ENCODE data around the gene RNF125.

RNF125 gene

DNA sequence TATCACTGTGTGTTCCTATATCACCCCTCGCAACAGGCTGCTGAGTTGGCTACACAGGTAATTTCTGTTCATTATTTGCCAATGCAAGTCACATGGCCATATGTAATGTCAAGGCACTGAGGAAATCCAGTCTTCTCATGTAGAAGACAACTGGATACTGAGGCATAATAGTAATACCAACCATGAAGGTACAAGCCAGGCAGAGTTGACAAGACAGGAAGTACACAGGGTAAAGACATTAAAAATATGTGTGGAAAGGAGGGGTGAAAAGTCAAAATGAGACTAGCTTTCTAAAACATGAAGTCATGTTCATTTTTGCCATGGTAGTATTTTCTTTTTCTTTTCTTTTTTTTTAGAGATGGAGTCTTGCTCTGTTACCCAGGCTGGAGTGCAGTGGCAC lies 55.6 kb downstream of the RNF125 start:
- Histone ChIP-seq H3F3A (ENCODE audit: insufficient read depth) (no peaks in the 10 kb centered on the region), H4K20me1 (ENCODE audit: low read depth, low read length) (no peaks in the 10 kb centered on the region), H3K4me3 (ENCODE audit: insufficient read depth, low read length, poor library complexity, severe bottlenecking) (no peak overlapping the region), H3K9me3 (ENCODE audit: insufficient read depth, low read length) (no peaks in the 10 kb centered on the region), H3K4me2 (ENCODE audit: low read depth, low read length, poor library complexity, severe bottlenecking) (no peak overlapping the region), H3K9ac (ENCODE audit: low read length) (no peak overlapping the region), H3K36me3 (ENCODE audit: low read length) (no peaks in the 10 kb centered on the region), H3K27me3 (ENCODE audit: low read length) (no peaks in the 10 kb centered on the region), H2AFZ (ENCODE audit: low read depth, low read length, severe bottlenecking) (no peak overlapping the region), H3K79me2 (ENCODE audit: insufficient read depth, low read length) (no peaks in the 10 kb centered on the region), H3K9me2 (replicated peaks; ENCODE audit: insufficient read depth, low read length) (no peaks in the 10 kb centered on the region), H3K27ac (ENCODE audit: low read depth, low read length) (no peak overlapping the region)
- no peak for TF ChIP-seq EZH2phosphoT487 (conservative IDR thresholded peaks at IDR 0.05; ENCODE audit: low read length)
- TF ChIP-seq, protein P1, sequence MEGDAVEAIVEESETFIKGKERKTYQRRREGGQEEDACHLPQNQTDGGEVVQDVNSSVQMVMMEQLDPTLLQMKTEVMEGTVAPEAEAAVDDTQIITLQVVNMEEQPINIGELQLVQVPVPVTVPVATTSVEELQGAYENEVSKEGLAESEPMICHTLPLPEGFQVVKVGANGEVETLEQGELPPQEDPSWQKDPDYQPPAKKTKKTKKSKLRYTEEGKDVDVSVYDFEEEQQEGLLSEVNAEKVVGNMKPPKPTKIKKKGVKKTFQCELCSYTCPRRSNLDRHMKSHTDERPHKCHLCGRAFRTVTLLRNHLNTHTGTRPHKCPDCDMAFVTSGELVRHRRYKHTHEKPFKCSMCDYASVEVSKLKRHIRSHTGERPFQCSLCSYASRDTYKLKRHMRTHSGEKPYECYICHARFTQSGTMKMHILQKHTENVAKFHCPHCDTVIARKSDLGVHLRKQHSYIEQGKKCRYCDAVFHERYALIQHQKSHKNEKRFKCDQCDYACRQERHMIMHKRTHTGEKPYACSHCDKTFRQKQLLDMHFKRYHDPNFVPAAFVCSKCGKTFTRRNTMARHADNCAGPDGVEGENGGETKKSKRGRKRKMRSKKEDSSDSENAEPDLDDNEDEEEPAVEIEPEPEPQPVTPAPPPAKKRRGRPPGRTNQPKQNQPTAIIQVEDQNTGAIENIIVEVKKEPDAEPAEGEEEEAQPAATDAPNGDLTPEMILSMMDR (IDR thresholded peaks at IDR 0.05; ENCODE audit: insufficient read depth, low read length, poor library complexity, severe bottlenecking), result no peak

GRCh38 chr18:32078845-32079244 lies 60.2 kb downstream of the RNF125 start:
- H3K9me2 ChIP-seq (replicated peaks; ENCODE audit: insufficient read depth, low read length), result no peaks in the 10 kb centered on the region
- no peaks in the 10 kb centered on the region for H3K36me3 ChIP-seq (ENCODE audit: low read length)
- no peak overlapping the region for H3K9ac ChIP-seq (ENCODE audit: low read length)
- no peaks in the 10 kb centered on the region for H3K79me2 ChIP-seq (ENCODE audit: insufficient read depth, low read length)
- H3K4me3 ChIP-seq (ENCODE audit: insufficient read depth, low read length, poor library complexity, severe bottlenecking), result no peak overlapping the region
- H2AFZ ChIP-seq (ENCODE audit: low read depth, low read length, severe bottlenecking), result no peak overlapping the region
- no peaks in the 10 kb centered on the region for H3K9me3 ChIP-seq (ENCODE audit: insufficient read depth, low read length)
- TF ChIP-seq EZH2phosphoT487 (conservative IDR thresholded peaks at IDR 0.05; ENCODE audit: low read length), result no peak
- TF ChIP-seq, protein P1 (IDR thresholded peaks at IDR 0.05; ENCODE audit: insufficient read depth, low read length, poor library complexity, severe bottlenecking), result no peak
- H4K20me1 ChIP-seq (ENCODE audit: low read depth, low read length), result no peaks in the 10 kb centered on the region
- no peaks in the 10 kb centered on the region for H3K27me3 ChIP-seq (ENCODE audit: low read length)
- H3K27ac ChIP-seq (ENCODE audit: low read depth, low read length), result no peak overlapping the region
- H3K4me2 ChIP-seq (ENCODE audit: low read depth, low read length, poor library complexity, severe bottlenecking), result no peak overlapping the region
- H3F3A ChIP-seq (ENCODE audit: insufficient read depth), result no peaks in the 10 kb centered on the region

DNA sequence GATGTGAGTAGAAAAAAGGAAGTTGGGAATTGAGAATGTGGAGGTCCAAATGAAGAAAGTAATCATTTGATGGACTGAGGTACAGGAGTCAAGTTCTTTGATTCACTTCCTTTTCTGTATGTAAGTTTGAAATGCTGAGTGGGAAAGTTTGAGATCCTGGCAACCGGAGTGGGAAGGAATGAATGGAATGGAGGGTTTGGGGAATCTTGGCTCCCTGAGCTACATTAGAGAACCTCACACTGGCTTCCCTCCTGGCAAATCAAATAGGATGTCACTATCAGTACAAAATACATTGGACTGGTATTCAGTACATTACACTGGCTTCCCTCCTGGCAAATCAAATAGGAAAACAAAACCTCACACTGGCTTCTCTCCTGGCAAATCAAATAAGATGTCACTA lies 63.3 kb downstream of the RNF125 start:
- TF ChIP-seq EZH2phosphoT487 (conservative IDR thresholded peaks at IDR 0.05; ENCODE audit: low read length), result no peak
- TF ChIP-seq, protein P1 (IDR thresholded peaks at IDR 0.05; ENCODE audit: insufficient read depth, low read length, poor library complexity, severe bottlenecking), result no peak
- Histone ChIP-seq H3K4me2 (ENCODE audit: low read depth, low read length, poor library complexity, severe bottlenecking) (no peak overlapping the region), H3K4me3 (ENCODE audit: insufficient read depth, low read length, poor library complexity, severe bottlenecking) (no peak overlapping the region)

More for the DNA sequence above, 63.3 kb downstream of the RNF125 start:
- H3K27ac ChIP-seq (ENCODE audit: low read depth, low read length), result no peak overlapping the region
- no peaks in the 10 kb centered on the region for H3K9me2 ChIP-seq (replicated peaks; ENCODE audit: insufficient read depth, low read length)
- no peaks in the 10 kb centered on the region for H3K27me3 ChIP-seq (ENCODE audit: low read length)
- no peak overlapping the region for H3K9ac ChIP-seq (ENCODE audit: low read length)
- no peak overlapping the region for H2AFZ ChIP-seq (ENCODE audit: low read depth, low read length, severe bottlenecking)
- no peaks in the 10 kb centered on the region for H3K79me2 ChIP-seq (ENCODE audit: insufficient read depth, low read length)
- H4K20me1 ChIP-seq (ENCODE audit: low read depth, low read length), result no peaks in the 10 kb centered on the region
- H3K9me3 ChIP-seq (ENCODE audit: insufficient read depth, low read length), result no peaks in the 10 kb centered on the region
- H3K36me3 ChIP-seq (ENCODE audit: low read length), result no peaks in the 10 kb centered on the region
- H3F3A ChIP-seq (ENCODE audit: insufficient read depth), result no peaks in the 10 kb centered on the region

All from SU-DHL-6 (cell line).